ENCODE measurements around the gene RAP1GDS1.

The RAP1GDS1 gene

GRCh38 chr4:98421111-98421510 lies 159.9 kb downstream of the RAP1GDS1 start:
- no peak for TF ChIP-seq CTCF (IDR thresholded peaks at IDR 0.05; ENCODE audit: insufficient read depth, low read depth, low read length, missing control alignments)
- no peak for DNase-seq (ENCODE audit: low read depth)
- H3K4me3 ChIP-seq (ENCODE audit: low read depth, low read length) = no peak overlapping the region

DNA sequence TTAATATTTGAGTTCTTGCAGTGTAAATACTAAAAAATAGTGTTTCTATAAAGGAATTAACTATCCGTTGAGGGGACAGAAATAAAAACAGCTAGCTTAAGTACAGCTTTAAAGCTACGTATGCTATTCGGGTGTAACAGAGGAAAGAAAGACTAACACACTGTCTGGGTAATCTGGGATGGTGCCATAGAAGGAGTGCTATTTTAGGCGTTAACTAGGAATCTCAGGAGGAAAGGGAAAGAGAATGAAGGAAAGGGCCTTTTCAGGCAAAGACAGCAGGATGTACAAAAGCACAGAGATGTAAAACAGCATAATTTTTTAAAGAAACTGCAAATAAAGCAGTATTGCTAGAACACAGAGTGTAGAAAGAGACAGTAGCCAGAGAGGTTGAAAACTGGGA lies 161.8 kb downstream of the RAP1GDS1 start:
- TF ChIP-seq CTCF (IDR thresholded peaks at IDR 0.05; ENCODE audit: insufficient read depth, low read depth, low read length, missing control alignments) = no peak
- DNase-seq (ENCODE audit: low read depth) = no peak
- H3K4me3 ChIP-seq (ENCODE audit: low read depth, low read length) = no peak overlapping the region

DNA sequence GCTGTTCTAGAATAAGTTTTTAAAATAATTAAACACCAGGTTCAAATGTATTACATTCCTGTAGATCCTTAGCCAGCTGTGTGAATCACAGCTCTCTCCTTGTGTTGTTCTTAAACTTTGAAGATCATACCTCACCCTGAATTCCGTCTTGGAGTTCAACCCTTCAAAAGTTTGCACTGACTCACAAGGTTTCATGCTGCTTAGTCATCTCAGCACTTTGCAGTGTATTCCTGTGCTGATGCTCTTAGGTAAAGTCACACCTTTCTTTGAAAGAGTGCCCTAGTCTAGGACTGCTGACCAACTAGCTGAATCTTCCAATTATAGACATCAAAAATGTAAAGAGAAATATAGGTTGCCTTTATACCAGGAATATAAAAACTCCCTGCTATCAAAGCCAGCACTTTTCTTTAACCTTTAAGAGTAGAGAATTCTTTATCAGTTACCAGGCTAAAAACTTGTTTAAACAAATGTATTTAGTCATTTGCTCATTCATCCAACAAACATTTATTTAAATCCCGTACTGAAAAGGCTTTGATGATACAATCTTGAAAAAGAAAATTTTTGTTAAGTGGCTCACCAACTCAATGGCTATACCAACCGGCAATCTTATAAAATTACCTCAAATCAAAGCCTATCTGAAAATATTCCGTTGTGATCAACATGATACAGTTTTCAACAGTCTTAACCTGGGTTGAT lies 169.7 kb downstream of the RAP1GDS1 start:
- no peak overlapping the region for H3K4me3 ChIP-seq (ENCODE audit: low read depth, low read length)
- no peak for TF ChIP-seq CTCF (IDR thresholded peaks at IDR 0.05; ENCODE audit: insufficient read depth, low read depth, low read length, missing control alignments)
- no peak for DNase-seq (ENCODE audit: low read depth)

GRCh38 chr4:98433691-98434090 lies 172.5 kb downstream of the RAP1GDS1 start:
- H3K4me3 ChIP-seq (ENCODE audit: low read depth, low read length) = no peak overlapping the region

GRCh38 chr4:98434816-98435215 lies 173.6 kb downstream of the RAP1GDS1 start:
- H3K4me3 ChIP-seq (ENCODE audit: low read depth, low read length) = no peak overlapping the region
- DNase-seq (ENCODE audit: low read depth) = no peak
- no peak for TF ChIP-seq CTCF (IDR thresholded peaks at IDR 0.05; ENCODE audit: insufficient read depth, low read depth, low read length, missing control alignments)

More at GRCh38 chr4:98433691-98434090, 172.5 kb downstream of the RAP1GDS1 start:
- no peak for TF ChIP-seq CTCF (IDR thresholded peaks at IDR 0.05; ENCODE audit: insufficient read depth, low read depth, low read length, missing control alignments)
- DNase-seq (ENCODE audit: low read depth) = no peak

DNA sequence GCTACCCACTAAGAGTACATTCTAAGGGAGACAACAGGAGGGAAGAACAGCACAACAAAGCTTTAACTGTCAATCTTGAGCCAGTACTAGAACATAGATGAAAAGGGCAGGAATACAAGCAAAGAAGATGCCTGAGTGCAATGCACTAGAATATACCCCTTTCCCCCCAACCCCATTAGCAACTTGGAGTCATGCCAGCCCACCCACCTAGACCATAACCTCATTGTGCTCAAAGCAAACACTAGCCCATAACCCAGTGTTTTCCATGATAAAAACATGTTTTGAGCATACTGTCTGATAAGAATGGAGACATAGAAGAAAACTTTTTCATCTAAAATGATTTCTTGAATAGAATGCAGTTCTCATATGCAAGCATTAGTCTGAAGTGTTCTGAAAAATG lies 183.2 kb downstream of the RAP1GDS1 start:
- no peak overlapping the region for H3K4me3 ChIP-seq (ENCODE audit: low read depth, low read length)
- TF ChIP-seq CTCF (IDR thresholded peaks at IDR 0.05; ENCODE audit: insufficient read depth, low read depth, low read length, missing control alignments) = no peak
- DNase-seq (ENCODE audit: low read depth) = no peak

All from GM12865 (cell line).